ENCODE data around the gene ARL3. TPM values are rescaled to one million over a fixed set of nuclear protein-coding genes. Genes with fewer than 3 reads are reported as not detected.

Gene ARL3
- total and polyA plus RNA-seq, 2 of the 4 experiments (the other 2 are of a cell fraction) = 5.0 to 14.3 TPM

DNA sequence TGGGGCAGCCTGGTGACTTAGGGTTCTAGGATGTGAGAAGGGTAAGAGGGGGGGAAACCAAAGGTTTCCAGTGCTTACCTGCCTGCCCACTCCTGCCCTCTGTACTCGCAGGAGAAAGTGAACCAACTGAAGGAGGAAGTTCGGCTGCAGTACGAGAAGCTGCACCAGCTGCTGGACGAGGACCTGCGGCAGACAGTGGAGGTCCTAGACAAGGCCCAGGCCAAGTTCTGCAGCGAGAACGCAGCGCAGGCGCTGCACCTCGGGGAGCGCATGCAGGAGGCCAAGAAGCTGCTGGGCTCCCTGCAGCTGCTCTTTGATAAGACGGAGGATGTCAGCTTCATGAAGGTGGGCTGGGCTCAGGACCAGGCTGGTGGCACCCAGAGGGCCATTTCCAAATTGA is 59.2 kb downstream of the ARL3 start:
- H3K79me1 ChIP-seq (ENCODE audit: low read depth in 1 of 2, low read length in 2 of 2) = peaks cover 10 to 87% of the 10 kb centered on the region in 2 experiments
- no peak overlapping the region for H2AK9ac ChIP-seq (replicated peaks; ENCODE audit: low read depth, low read length, poor library complexity)
- no peak overlapping the region for H2AFZ ChIP-seq (replicated peaks; ENCODE audit: low read length, poor library complexity)
- H3K4ac ChIP-seq (ENCODE audit: low read depth, low read length) = no peak overlapping the region
- no peak overlapping the region for H3K4me3 ChIP-seq (ENCODE audit: insufficient read depth, low read depth, low read length)
- H4K5ac ChIP-seq (ENCODE audit: low read depth, low read length) = no peak overlapping the region
- H3K4me1 ChIP-seq (ENCODE audit: control insufficient read depth, insufficient read depth, low read length) = peaks cover 11% of the 10 kb centered on the region; the same call in 1 of the 2 replicates
- no peak overlapping the region for H2BK120ac ChIP-seq (ENCODE audit: low read depth, low read length)
- H3K9ac ChIP-seq (ENCODE audit: low read depth, low read length) = no peak overlapping the region
- no peak overlapping the region for H4K8ac ChIP-seq (ENCODE audit: low read depth in 2 of 2, low read length in 2 of 2)
- no peak overlapping the region for H3K18ac ChIP-seq (ENCODE audit: low read depth, low read length)
- BruUV-seq (replicated peaks) = no TSS peak
- H2AK5ac ChIP-seq (ENCODE audit: low read depth, low read length) = no peak overlapping the region
- intact Hi-C loops (cut with micrococcal nuclease) = no loop called here
- no peaks in the 10 kb centered on the region for H3K9me3 ChIP-seq (ENCODE audit: control insufficient read depth, insufficient read depth, low read length)
- H3K14ac ChIP-seq (replicated peaks; ENCODE audit: low read depth, low read length) = no peak overlapping the region
- H4K91ac ChIP-seq (ENCODE audit: insufficient read depth, low read depth, low read length) = no peak overlapping the region
- peaks cover 30% of the 10 kb centered on the region for H3K9me1 ChIP-seq (ENCODE audit: insufficient read depth, low read length)
- ATAC-seq (ENCODE audit: low read depth) (no peak), DNase-seq (no peak)
- H4K20me1 ChIP-seq (ENCODE audit: insufficient read depth, low read length) = peaks cover 92% of the 10 kb centered on the region
- no peak overlapping the region for H2BK20ac ChIP-seq (ENCODE audit: low read depth, low read length)
- H2BK15ac ChIP-seq (ENCODE audit: low read depth, low read length) = no peak overlapping the region
- H3K4me2 ChIP-seq (ENCODE audit: low read depth, low read length) = no peak overlapping the region
- no peaks in the 10 kb centered on the region for H3K27me3 ChIP-seq (ENCODE audit: control insufficient read depth, insufficient read depth, low read length)
- H3K36me3 ChIP-seq (ENCODE audit: control insufficient read depth, insufficient read depth, low read length) = peaks cover 69% of the 10 kb centered on the region
- in situ Hi-C loops (cut with MboI; ENCODE audit: low sequenced_read_pairs) = no loop called here
- no peak overlapping the region for H3K56ac ChIP-seq (ENCODE audit: extremely low read depth, insufficient read depth, low read length)
- no peak overlapping the region for H3K27ac ChIP-seq (ENCODE audit: insufficient read depth, low read length)
- CTCF ChIA-PET = interaction anchor here (1.0 kb wide), 1 partner anchor 24 kb away, joined by 3 read pairs; no protein-coding TSS in a partner anchor
- dilution Hi-C loops (cut with HindIII; ENCODE audit: low sequenced_read_pairs, unreplicated experiment) = no loop called here
- no peak overlapping the region for H3K23ac ChIP-seq (ENCODE audit: low read depth, low read length)
- POLR2A ChIA-PET (ENCODE audit: unreplicated experiment) = no interaction called here
- no peak overlapping the region for H2BK5ac ChIP-seq (ENCODE audit: low read depth, low read length, poor library complexity, severe bottlenecking)
- 99% methylated on average over 11 of the region's 12 CpGs; no CpG with 5 or more reads in 1 of the 2 experiments for WGBS, 2 experiments (ENCODE audit: extremely low coverage in 2 of 2, insufficient read length in 1 of 2)
- no peak for TF ChIP-seq ELK1 (IDR thresholded peaks at IDR 0.05; ENCODE audit: borderline replicate concordance, low read depth, low read length)

Measured in IMR-90 (cell line).